BE2C (cell line): ENCODE measurements around the gene EFNA5.
"Not testable (repeated sequence)": the region's sequence is repeated elsewhere in the genome, so short reads cannot be mapped to it uniquely, and the experiment has no call there.

Experiments
- DNase-seq: peaks from one replicate; pipeline ENCODE4 v3.0.0-alpha.2; 2020
- H3K27me3 ChIP-seq: fragments of 250-450 bp; sonication (Bioruptor Pico); 2 replicates; pipeline ENCODE4 v1.5.1; 2020; ENCODE audit warnings: mild to moderate bottlenecking
- H3K36me3 ChIP-seq: fragments of 250-450 bp; sonication (Bioruptor Pico); 2 replicates; pipeline ENCODE4 v1.5.1; 2020; ENCODE audit warnings: mild to moderate bottlenecking
- H3K4me1 ChIP-seq: fragments of 250-450 bp; sonication (Bioruptor Pico); 2 replicates; pipeline ENCODE4 v1.5.1; 2020
- H3K4me3 ChIP-seq: 2 replicates; pipeline ENCODE4 v1.5.1; 2011; ENCODE audit warnings: low read depth, low read length
- H3K9me3 ChIP-seq: fragments of 250-450 bp; sonication (Bioruptor Pico); 2 replicates; pipeline ENCODE4 v1.5.1; 2020
- CTCF ChIP-seq: IDR thresholded peaks from 2 replicates; pipeline ENCODE4 v1.5.1; 2012; ENCODE audit warnings: mild to moderate bottlenecking, low read depth, low read length

Gene EFNA5

DNA sequence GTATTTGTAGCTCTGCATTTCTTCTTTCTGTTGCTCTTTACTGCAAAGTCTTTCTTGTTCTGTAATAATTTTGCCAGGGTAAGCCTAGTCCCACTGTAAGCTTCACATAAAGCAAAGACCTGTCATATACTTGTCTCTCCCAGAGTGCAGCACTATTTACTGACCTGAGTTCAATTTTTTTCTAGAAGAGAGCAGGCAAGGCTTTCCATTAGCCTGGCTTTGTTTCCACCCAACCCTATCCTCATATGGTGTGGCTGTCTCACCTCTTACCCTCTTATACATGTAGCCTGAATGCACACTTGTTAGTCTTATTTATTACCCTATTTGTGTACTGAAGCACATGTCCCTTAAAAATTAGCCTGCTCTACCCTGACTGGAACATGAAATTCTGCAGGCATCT, 170.4 kb downstream of the EFNA5 start:
- Histone ChIP-seq H3K27me3 (no peaks in the 10 kb centered on the region), H3K4me3 (no peak overlapping the region), H3K36me3 (no peaks in the 10 kb centered on the region), H3K4me1 (peaks cover 13% of the 10 kb centered on the region), H3K9me3 (no peaks in the 10 kb centered on the region)
- no peak for TF ChIP-seq CTCF
- DNase-seq, result no peak

DNA sequence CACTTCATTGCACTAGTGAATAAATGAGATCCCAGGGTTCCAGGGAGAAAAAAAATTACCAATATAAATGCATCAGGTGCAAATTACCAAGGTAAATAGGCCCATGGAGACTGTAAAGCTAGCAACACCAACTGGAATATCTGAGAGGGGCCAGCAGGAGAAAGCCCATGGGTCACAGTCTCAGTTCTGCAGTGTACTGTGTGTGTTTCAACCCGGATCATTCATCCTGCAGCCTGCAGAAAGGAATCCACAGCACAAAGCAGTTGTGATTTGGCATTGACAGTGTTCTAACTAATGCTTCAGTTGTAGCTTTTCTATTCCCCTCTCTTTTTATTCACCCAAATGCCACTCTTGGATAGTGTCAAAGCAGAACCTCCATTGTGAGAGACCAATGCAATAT, 171.0 kb downstream of the EFNA5 start:
- DNase-seq, result no peak
- peaks cover 7% of the 10 kb centered on the region for H3K4me1 ChIP-seq
- no peaks in the 10 kb centered on the region for H3K9me3 ChIP-seq
- TF ChIP-seq CTCF, result no peak
- H3K36me3 ChIP-seq, result no peaks in the 10 kb centered on the region
- H3K4me3 ChIP-seq, result no peak overlapping the region
- H3K27me3 ChIP-seq, result no peaks in the 10 kb centered on the region

- H3K9me3 ChIP-seq, result no peaks in the 10 kb centered on the region
- TF ChIP-seq CTCF, result no peak
- H3K36me3 ChIP-seq, result no peaks in the 10 kb centered on the region
- H3K4me3 ChIP-seq, result no peak overlapping the region
- H3K27me3 ChIP-seq, result no peaks in the 10 kb centered on the region
- DNase-seq, result no peak
- H3K4me1 ChIP-seq, result peaks cover 7% of the 10 kb centered on the region
Measured at GRCh38 chr5:107499237-107499636, 171.5 kb downstream of the EFNA5 start.

- Histone ChIP-seq H3K4me1 (peaks cover 5% of the 10 kb centered on the region), H3K36me3 (no peaks in the 10 kb centered on the region), H3K27me3 (no peaks in the 10 kb centered on the region), H3K4me3 (no peak overlapping the region), H3K9me3 (no peaks in the 10 kb centered on the region)
- no peak for TF ChIP-seq CTCF
- no peak for DNase-seq
Measured at GRCh38 chr5:107496466-107496865, 174.3 kb downstream of the EFNA5 start.

GRCh38 chr5:107494129-107494528, 176.6 kb downstream of the EFNA5 start:
- not testable (repeated sequence) for DNase-seq, H3K4me3 ChIP-seq, H3K4me1 ChIP-seq, H3K27me3 ChIP-seq, H3K9me3 ChIP-seq, H3K36me3 ChIP-seq

DNA sequence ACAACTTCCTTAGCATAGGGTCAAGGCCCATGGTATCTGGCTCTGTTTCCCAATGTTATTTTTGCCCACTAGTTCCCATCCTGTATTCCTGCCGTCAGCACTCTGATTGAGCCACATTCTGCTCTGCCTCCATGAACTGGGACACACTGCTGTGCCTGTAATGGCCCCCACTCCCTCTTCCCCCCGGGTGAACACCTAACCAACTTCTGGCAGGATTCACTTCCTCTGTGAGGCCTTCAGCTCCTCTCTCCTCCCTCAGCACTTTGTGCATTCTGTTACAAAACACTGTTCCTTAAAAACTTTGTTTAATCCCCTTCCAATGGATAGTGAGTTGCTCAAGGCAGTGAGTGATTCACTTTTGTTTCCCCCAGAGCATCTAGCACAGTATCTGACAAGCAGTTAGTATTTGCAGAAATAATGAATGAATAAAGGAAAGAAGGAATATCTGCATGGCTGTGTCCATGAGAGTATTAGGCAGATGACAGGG, 183.6 kb downstream of the EFNA5 start:
- Histone ChIP-seq H3K27me3 (no peaks in the 10 kb centered on the region), H3K9me3 (no peaks in the 10 kb centered on the region), H3K4me1 (peaks cover 6% of the 10 kb centered on the region; the same call in 1 of the 2 replicates), H3K36me3 (no peaks in the 10 kb centered on the region), H3K4me3 (no peak overlapping the region)
- no peak for DNase-seq
- no peak for TF ChIP-seq CTCF

- DNase-seq, result no peak
- peaks cover 6% of the 10 kb centered on the region; the same call in 1 of the 2 replicates for H3K4me1 ChIP-seq
- H3K4me3 ChIP-seq, result no peak overlapping the region
- no peaks in the 10 kb centered on the region for H3K27me3 ChIP-seq
- no peak for TF ChIP-seq CTCF
- no peaks in the 10 kb centered on the region for H3K9me3 ChIP-seq
- no peaks in the 10 kb centered on the region for H3K36me3 ChIP-seq
Measured at GRCh38 chr5:107486489-107486888, 184.2 kb downstream of the EFNA5 start.
